ENCODE results near the gene PLA2G2C.

The PLA2G2C gene

GRCh38 chr1:20126041-20126805 is 60.1 kb downstream of the PLA2G2C start:
- no peak for DNase-seq

DNA sequence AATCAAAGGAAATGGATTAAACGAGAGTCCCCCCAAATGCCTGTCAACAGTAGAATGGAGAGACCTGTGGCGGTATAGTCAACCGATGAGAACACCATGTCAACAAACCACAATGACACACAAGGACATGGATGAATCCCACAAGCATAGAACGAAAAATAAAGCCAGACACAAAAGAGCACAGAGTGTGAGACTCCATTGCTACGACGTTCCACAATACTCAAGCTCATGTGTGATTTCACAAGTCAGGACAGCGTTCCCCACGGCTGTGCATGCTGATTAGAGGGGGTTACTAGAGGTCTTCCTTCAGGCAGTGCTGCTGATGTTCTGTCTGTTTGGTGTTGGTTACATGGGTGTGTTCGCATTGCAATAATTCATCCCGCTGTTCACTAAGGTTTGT is 61.2 kb downstream of the PLA2G2C start:
- DNase-seq, result no peak

DNA sequence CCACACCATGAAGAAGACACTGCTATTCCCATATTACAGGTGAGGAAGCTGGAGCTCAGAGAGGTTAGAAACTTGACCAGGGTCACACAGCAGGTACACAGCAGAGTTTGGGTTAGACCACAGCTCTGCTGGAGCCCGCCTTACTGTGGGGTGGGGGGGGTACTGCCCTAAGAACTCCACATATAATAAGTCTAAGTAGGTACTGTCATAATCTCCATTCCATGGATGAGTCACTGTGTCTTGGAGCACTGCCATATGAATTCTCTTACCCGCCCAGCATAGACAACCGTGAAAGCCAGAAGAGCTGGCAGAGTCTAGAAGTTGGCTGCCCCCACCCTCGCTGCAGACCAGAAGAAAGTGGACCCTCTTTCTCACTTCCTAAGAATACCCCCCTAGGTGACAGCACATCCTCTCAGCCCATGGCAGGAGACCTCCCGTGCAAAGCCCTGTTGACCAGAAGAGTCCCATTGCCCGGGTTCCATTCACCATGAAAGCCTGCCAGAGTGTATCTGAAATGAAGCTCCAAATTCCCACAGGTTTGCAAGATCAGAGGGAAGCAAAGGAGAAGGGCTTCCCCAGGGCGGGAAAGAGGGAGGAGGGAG is 61.8 kb downstream of the PLA2G2C start:
- no peak for DNase-seq

DNA sequence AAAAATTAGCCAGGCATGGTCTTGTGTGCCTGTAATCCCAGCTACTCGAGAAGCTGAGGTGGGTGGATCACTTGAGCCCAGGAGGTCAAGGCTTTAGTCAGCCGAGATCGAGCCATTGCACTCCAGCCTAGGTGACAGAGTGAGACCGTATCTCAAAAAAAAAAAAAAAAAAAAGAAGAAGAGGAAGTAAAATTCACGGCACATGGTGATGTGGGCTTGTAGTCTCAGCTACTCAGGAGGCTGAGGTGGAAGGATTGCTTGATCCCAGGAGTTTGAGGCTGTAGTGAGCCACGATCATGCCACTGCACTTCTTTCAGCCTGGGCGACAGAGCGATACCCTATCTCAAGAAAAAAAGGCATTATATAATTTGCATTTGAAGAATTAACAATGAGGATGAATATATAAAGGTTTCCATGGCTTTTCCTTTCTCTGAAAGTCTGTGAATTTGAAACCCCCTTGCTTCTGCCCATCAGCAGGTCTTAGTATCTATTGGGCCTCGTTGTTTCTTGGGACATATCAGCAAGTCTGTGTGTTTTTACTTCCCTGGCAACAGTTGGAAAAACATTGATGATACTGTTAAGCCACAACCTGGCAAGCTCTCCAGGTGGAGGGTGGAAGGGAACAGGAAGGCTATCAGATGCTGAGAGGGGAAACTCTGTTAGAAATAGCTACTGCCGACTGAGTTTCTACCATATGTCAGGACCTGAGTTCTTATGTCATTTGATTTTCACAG is 62.4 kb downstream of the PLA2G2C start:
- no peak for DNase-seq

DNA sequence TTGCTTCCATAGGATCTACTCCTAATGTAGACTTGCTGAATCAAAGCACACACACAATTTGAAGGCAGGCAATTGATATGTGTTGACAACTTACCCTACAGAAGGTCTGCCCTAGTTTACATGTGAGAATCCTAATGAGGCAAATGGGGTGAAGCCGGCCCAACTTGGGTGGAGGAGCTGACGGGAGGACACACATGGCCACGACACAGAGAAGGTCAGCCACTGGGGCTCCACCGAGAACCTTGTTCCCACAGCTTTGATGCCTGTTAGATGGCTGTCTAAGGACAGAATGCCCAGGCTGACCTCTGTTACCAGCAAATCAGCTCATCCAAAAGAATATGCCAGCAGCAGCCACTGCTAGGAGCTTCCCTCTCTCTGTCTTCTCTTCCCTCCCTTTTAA is 65.5 kb downstream of the PLA2G2C start:
- DNase-seq, result no peak

- DNase-seq, result no peak
Observed at GRCh38 chr1:20119347-20119746, 67.0 kb downstream of the PLA2G2C start, which contains the start of gene PLA2G2D. Gene PLA2G2D (minus strand): TSS chr1:20119536. CDS start chr1:20119498, 38 bp downstream.

GRCh38 chr1:20117236-20117635 is 69.1 kb downstream of the PLA2G2C start:
- no peak for DNase-seq

- no peak for DNase-seq
Observed at GRCh38 chr1:20115916-20116315, 70.4 kb downstream of the PLA2G2C start.

DNA sequence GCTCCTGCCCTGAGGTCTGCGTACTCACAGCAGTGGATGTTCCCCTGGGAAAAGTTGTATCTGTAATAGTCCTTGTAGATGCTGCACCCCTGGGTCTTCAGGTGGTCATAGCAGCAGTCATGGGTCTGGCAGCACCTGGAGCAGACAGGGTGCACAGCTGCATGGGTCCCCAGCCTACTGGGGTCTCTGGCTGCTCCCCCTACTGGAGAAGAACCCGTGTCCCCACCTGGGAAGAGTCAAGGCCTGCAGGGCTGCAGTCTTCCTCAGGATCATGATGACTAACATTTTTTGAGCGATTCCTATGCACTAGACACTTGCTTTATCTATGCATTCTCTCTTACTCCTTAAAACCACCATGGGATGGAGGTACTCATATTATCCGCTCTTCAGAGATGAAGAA is 70.8 kb downstream of the PLA2G2C start:
- DNase-seq, result no peak

DNA sequence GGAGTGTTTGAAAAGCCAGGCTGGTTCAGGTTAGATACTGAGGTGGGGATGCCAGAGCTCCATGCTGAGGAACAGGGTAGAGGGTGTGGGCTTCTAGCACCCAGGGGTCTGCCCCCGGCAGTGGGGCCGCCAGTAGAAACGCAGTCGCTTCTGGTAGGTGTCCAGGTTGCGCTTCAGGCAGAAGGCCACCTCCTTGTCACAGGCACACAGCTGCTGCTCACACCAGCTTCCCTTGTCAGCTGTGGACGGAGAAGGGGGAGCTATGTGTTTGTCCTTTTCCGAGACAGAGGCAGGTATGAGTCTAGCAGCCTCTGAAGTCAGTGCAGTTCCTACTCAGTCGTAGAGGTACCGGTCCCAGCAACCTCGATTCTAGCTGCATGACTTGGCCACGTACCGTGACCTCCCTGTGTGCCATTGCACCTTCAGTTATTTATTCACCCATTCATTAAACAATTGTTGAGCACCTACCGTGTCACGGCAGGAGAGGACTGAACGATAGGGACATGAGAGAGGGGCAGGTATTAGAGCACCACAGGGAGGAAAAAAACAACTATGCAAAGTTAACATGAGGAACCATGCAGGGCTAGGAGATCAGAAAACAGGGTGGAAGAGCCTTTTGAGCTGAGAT is 72.2 kb downstream of the PLA2G2C start:
- DNase-seq, result no peak
